H1 (cell line): ENCODE measurements around the gene WDSUB1.

Source experiments
- ASH2L ChIP-seq: fragments of 200-600, 300-600 bp; sonication (generic); IDR thresholded peaks from one replicate; pipeline ENCODE4 v1.7.1; 2017; ENCODE audit warnings: low read length
- CBX5 ChIP-seq: fragments of 300-800, 300-1000 bp; sonication (generic); IDR thresholded peaks from 2 replicates; pipeline ENCODE4 v1.7.1; 2016; ENCODE audit warnings: antibody characterized with exemption, low read length, low read depth
- CTCF ChIP-seq, 3 experiments: IDR thresholded peaks; 1 replicate in 2 of 3; 2 replicates in 1 of 3; pipeline versions ENCODE4 v1.5.1 to v1.6.1; 2011; ENCODE audit warnings: low read length in 3 of 3, mild to moderate bottlenecking in 3 of 3, inconsistent platforms in 2 of 3, low read depth in 1 of 3, moderate library complexity in 1 of 3; ENCODE audit not compliant: insufficient read depth in 1 of 3; ENCODE audit errors: control extremely low read depth in 1 of 3
- EP300 ChIP-seq, 2 experiments: IDR thresholded peaks; 1 replicate in 1 of 2; 2 replicates in 1 of 2; pipeline ENCODE4 v1.6.1; 2011 to 2012; ENCODE audit warnings: low read depth in 2 of 2, low read length in 2 of 2, mild to moderate bottlenecking in 2 of 2, borderline replicate concordance in 1 of 2, inconsistent platforms in 1 of 2, moderate library complexity in 1 of 2
- GABPA ChIP-seq: IDR thresholded peaks from 2 replicates; pipeline ENCODE4 v1.6.1; 2011; ENCODE audit warnings: mild to moderate bottlenecking, low read length, moderate library complexity, borderline replicate concordance; ENCODE audit not compliant: insufficient read depth
- POLR2A ChIP-seq, 2 experiments: IDR thresholded peaks; 1 replicate in 1 of 2; 2 replicates in 1 of 2; pipeline ENCODE4 v1.6.1; 2011; ENCODE audit warnings: low read depth in 2 of 2, low read length in 2 of 2, mild to moderate bottlenecking in 2 of 2; ENCODE audit errors: control extremely low read depth in 1 of 2
- POLR2AphosphoS5 ChIP-seq: IDR thresholded peaks from 2 replicates; pipeline ENCODE4 v1.6.1; 2011; ENCODE audit warnings: low read depth, low read length
- RNF2 ChIP-seq: fragments of 200-900, 300-1000 bp; sonication (generic); IDR thresholded peaks from 2 replicates; pipeline ENCODE4 v1.7.1; 2016; ENCODE audit warnings: borderline replicate concordance, low read depth, mild to moderate bottlenecking, antibody characterized with exemption, low read length; ENCODE audit not compliant: poor library complexity, severe bottlenecking; ENCODE audit errors: missing control alignments

GRCh38 chr2:159270744-159271379, 15.6 kb downstream of the WDSUB1 start:
- TF ChIP-seq POLR2AphosphoS5 = no peak
- no peak for TF ChIP-seq CBX5
- TF ChIP-seq CTCF (IDR thresholded peaks at IDR 0.05; ENCODE audit: control extremely low read depth in 1 of 3, insufficient read depth in 1 of 3, low read depth in 1 of 3, low read length in 3 of 3) = no peak
- no peak for TF ChIP-seq GABPA
- TF ChIP-seq ASH2L = no peak
- no peak for TF ChIP-seq RNF2
- TF ChIP-seq EP300 (IDR thresholded peaks at IDR 0.05; ENCODE audit: borderline replicate concordance in 1 of 2, low read depth in 2 of 2, low read length in 2 of 2) = no peak
- TF ChIP-seq POLR2A (IDR thresholded peaks at IDR 0.05; ENCODE audit: control extremely low read depth in 1 of 2, low read depth in 2 of 2, low read length in 2 of 2) = no peak
